ENCODE data around the gene CADM2. TPM values are rescaled to one million over a fixed set of nuclear protein-coding genes. Genes with fewer than 3 reads are reported as not detected.

CADM2 gene
- total RNA-seq, 1 donor from 2014 or later: 6.8 TPM

DNA sequence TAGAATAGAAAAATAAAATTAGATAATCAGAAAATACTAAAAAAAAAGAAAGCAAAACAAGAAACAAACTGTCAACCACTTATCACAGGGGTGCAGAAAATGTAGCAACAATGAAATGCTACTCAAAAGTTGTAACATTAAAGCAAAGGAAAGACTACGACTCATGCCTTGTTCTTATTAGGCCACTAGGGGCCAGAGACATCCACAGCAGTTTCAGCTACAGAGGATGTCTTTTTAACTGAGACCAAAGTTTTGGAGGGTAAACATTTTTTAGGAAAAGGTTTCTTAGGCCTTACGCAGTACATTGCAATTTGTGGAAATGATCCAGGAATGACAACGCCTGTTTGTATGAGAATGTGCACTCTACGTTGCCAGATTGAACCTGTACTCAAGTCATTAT is 15.4 kb upstream of the CADM2 start:
- Histone ChIP-seq H4K20me1 (ENCODE audit: low read depth) (no peaks in the 10 kb centered on the region), H3K9ac (no peak overlapping the region), H3K9me3 (ENCODE audit: low read depth) (no peaks in the 10 kb centered on the region), H3K4me2 (no peak overlapping the region), H3K27ac (no peak overlapping the region), H3K4me1 (no peaks in the 10 kb centered on the region), H3K4me3 (no peak overlapping the region), H3K79me2 (ENCODE audit: low read depth) (no peaks in the 10 kb centered on the region), H3K36me3 (no peaks in the 10 kb centered on the region), H2AFZ (replicated peaks) (no peak overlapping the region), H3F3A (ENCODE audit: low read depth) (no peaks in the 10 kb centered on the region), H3K27me3 (no peaks in the 10 kb centered on the region)
- no peaks in the 10 kb centered on the region for H3K9me3 Mint-ChIP-seq
- H3K4me3 Mint-ChIP-seq: no peak overlapping the region
- H3K27me3 Mint-ChIP-seq (ENCODE audit: insufficient read depth, low read depth): peaks cover 2% of the 10 kb centered on the region
- peak; percentile 39 for DNase-seq (ENCODE audit: low spot score)
- no peak for TF ChIP-seq EZH2 (IDR thresholded peaks at IDR 0.05)
- TF ChIP-seq, protein P1, sequence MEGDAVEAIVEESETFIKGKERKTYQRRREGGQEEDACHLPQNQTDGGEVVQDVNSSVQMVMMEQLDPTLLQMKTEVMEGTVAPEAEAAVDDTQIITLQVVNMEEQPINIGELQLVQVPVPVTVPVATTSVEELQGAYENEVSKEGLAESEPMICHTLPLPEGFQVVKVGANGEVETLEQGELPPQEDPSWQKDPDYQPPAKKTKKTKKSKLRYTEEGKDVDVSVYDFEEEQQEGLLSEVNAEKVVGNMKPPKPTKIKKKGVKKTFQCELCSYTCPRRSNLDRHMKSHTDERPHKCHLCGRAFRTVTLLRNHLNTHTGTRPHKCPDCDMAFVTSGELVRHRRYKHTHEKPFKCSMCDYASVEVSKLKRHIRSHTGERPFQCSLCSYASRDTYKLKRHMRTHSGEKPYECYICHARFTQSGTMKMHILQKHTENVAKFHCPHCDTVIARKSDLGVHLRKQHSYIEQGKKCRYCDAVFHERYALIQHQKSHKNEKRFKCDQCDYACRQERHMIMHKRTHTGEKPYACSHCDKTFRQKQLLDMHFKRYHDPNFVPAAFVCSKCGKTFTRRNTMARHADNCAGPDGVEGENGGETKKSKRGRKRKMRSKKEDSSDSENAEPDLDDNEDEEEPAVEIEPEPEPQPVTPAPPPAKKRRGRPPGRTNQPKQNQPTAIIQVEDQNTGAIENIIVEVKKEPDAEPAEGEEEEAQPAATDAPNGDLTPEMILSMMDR (IDR thresholded peaks at IDR 0.05): peak; percentile 65
- TF ChIP-seq EZH2phosphoT487 (IDR thresholded peaks at IDR 0.05): no peak
- H3K4me1 Mint-ChIP-seq: no peaks in the 10 kb centered on the region
- H3K27ac Mint-ChIP-seq: no peak overlapping the region
- H3K36me3 Mint-ChIP-seq: no peaks in the 10 kb centered on the region

DNA sequence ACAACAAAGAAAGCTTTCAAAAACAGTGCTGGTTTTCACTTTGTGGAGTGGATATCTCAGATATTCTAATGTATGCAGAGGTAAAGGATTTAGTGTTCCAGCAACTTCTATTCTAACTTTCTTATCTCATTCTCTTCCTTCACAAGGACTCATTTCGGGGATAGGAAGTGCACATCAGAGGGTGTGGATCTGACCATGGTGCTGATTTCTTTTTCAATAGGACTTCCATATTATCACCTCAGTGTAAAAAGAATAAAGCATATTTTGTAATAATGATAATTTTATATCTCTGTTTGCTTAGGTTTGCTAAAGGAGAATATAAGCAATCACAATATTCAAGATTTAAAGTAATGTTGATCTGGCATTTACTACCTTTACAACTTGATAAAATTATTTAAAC is 12.5 kb upstream of the CADM2 start:
- Mint-ChIP-seq H3K27me3 (ENCODE audit: insufficient read depth, low read depth) (peaks cover 5% of the 10 kb centered on the region), H3K36me3 (no peaks in the 10 kb centered on the region), H3K4me3 (no peak overlapping the region), H3K9me3 (no peaks in the 10 kb centered on the region), H3K4me1 (no peaks in the 10 kb centered on the region), H3K27ac (no peak overlapping the region)
- Histone ChIP-seq H3K27ac (no peak overlapping the region), H3K79me2 (ENCODE audit: low read depth) (no peaks in the 10 kb centered on the region), H4K20me1 (ENCODE audit: low read depth) (no peaks in the 10 kb centered on the region), H3K4me1 (no peaks in the 10 kb centered on the region), H3K9ac (no peak overlapping the region), H3K36me3 (no peaks in the 10 kb centered on the region), H3K4me3 (no peak overlapping the region), H3K4me2 (no peak overlapping the region), H3F3A (ENCODE audit: low read depth) (no peaks in the 10 kb centered on the region), H3K9me3 (ENCODE audit: low read depth) (no peaks in the 10 kb centered on the region), H3K27me3 (no peaks in the 10 kb centered on the region), H2AFZ (replicated peaks) (no peak overlapping the region)
- TF ChIP-seq EZH2 (IDR thresholded peaks at IDR 0.05) (no peak), EZH2phosphoT487 (IDR thresholded peaks at IDR 0.05) (no peak)
- TF ChIP-seq, protein P1 (IDR thresholded peaks at IDR 0.05): no peak
- peak; percentile 23 for DNase-seq (ENCODE audit: low spot score)

DNA sequence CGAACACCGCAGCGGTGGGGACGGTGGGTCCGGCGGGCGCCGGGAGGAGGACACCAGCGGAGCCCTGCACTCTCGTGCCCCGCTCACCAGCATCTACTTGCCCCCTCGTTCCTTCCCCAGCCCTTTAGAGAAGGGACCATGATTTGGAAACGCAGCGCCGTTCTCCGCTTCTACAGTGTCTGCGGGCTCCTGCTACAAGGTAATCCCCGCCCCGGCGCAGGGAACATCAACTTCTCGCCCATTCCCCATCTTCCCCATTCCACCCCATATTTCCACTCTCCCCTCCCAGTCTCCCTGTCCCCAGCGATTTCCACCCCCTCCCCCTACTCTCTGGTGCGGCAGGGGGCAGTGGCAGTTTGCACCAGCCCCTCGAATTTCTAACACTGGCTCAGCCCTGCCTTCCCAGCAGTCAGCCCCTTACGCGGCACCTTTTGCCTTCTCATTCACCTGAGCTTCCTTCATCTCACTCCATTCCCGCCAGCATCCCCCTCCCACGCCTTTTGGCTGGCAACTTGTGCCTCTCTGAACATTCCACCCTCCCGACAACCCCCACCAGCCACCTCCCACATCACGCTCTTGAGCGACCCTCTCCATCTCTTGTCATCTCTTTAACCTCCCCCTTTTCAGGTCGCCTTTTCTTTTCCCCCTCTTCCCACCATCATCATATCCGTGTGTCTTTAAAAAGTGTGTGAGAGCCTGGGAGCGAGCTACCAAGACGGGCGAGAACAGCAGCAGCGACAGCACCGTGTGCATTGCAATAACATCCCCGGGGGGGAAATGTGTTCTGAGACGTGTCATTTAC is 882 bp downstream of the CADM2 start:
- Mint-ChIP-seq H3K27me3 (ENCODE audit: insufficient read depth, low read depth) (peaks cover 14% of the 10 kb centered on the region), H3K36me3 (no peaks in the 10 kb centered on the region), H3K4me3 (peak overlapping the region; percentile 94), H3K9me3 (no peaks in the 10 kb centered on the region), H3K27ac (peak overlapping the region; percentile 39), H3K4me1 (peaks cover 30% of the 10 kb centered on the region)
- Histone ChIP-seq H3K4me1 (peaks cover 23% of the 10 kb centered on the region), H3K9ac (no peak overlapping the region), H3F3A (ENCODE audit: low read depth) (peaks cover 27% of the 10 kb centered on the region), H3K9me3 (ENCODE audit: low read depth) (no peaks in the 10 kb centered on the region), H3K36me3 (no peaks in the 10 kb centered on the region), H3K4me2 (peak overlapping the region; percentile 88), H3K27me3 (no peaks in the 10 kb centered on the region), H2AFZ (replicated peaks) (peak overlapping the region; percentile 87), H3K4me3 (peak overlapping the region; percentile 82), H3K27ac (peak overlapping the region; percentile 65), H4K20me1 (ENCODE audit: low read depth) (no peaks in the 10 kb centered on the region), H3K79me2 (ENCODE audit: low read depth) (peaks cover 45% of the 10 kb centered on the region)
- TF ChIP-seq EZH2 (IDR thresholded peaks at IDR 0.05) (no peak), EZH2phosphoT487 (IDR thresholded peaks at IDR 0.05) (peak; percentile 30)
- TF ChIP-seq, protein P1 (IDR thresholded peaks at IDR 0.05): no peak
- peak; percentile 72 for DNase-seq (ENCODE audit: low spot score)

All from neural progenitor cell (in vitro differentiated cells).